Stomach (tissue), 9 donors: ENCODE results near the gene MYL7. TPM values are rescaled to one million over a fixed set of nuclear protein-coding genes. Genes with fewer than 3 reads are reported as not detected.
A peak's percentile ranks its signal among the peaks of the same experiment; 100 is the strongest.

Experiments used
- DNase-seq, 2 donors: peaks; one replicate each; pipeline versions ENCODE4 v3.0.0 to v3.0.0-alpha.2; 2013 to 2019
- H3K27ac ChIP-seq, 5 donors: fragments of 200-600 bp in 4 of 5; sonication (generic) in 4 of 5; one replicate each; pipeline ENCODE4 v1.5.1; 2013 to 2019; ENCODE audit warnings: mild to moderate bottlenecking in 1 of 5, moderate library complexity in 1 of 5
- H3K27me3 ChIP-seq, 3 donors: fragments of 200-600 bp; sonication (generic); one replicate each; pipeline ENCODE4 v1.5.1; 2017 to 2019; ENCODE audit warnings: mixed run types in 1 of 3
- H3K36me3 ChIP-seq, 4 donors: fragments of 200-600 bp; sonication (generic); 1 replicate in 3 of 4; 2 replicates in 1 of 4; pipeline ENCODE4 v1.5.1; 2016 to 2019
- H3K4me1 ChIP-seq, 4 donors: fragments of 200-600 bp; sonication (generic); one replicate each; pipeline ENCODE4 v1.5.1; 2016 to 2019
- H3K4me3 ChIP-seq, 4 donors: fragments of 200-600 bp; sonication (generic) in 3 of 4; one replicate each; pipeline ENCODE4 v1.5.1; 2016 to 2019; ENCODE audit warnings: mild to moderate bottlenecking in 1 of 4
- H3K9me3 ChIP-seq, 4 donors: fragments of 200-600 bp; sonication (generic); one replicate each; pipeline ENCODE4 v1.5.1; 2016 to 2019
- EP300 ChIP-seq: sonication (generic); formaldehyde crosslinking; IDR thresholded peaks from one replicate; pipeline ENCODE4 v1.6.1; 2017; ENCODE audit warnings: antibody characterized with exemption
- POLR2A ChIP-seq, 4 donors: fragments of 450-650 bp; IDR thresholded peaks; one replicate each; pipeline ENCODE4 v1.6.1; 2016; ENCODE audit warnings: antibody characterized with exemption in 4 of 4, control low read depth in 2 of 4, mild to moderate bottlenecking in 1 of 4, moderate library complexity in 1 of 4
- POLR2AphosphoS5 ChIP-seq, 3 donors: sonication (generic); formaldehyde crosslinking; IDR thresholded peaks; one replicate each; pipeline ENCODE4 v1.6.1; 2016; ENCODE audit warnings: antibody characterized with exemption in 3 of 3
- whole genome bisulfite sequencing, 5 donors: extraction: QIAGEN DNeasy Blood & Tissue Kit in 3 of 5; methylation state at CpG; one replicate each; pipeline versions ENCODE4 v1.1.5 to v1.1.7; 2013 to 2018; 5-methylcytosine and 5-hydroxymethylcytosine counted together
- intact Hi-C: fragments of 100-400 bp; cut with DNase I; formaldehyde crosslinking; loops from one replicate; pipeline ENCODE4 v1.15.1; 2023; ENCODE audit warnings: low total_unique reads
- polyA plus RNA-seq, 3 donors: library from polyadenylated mRNA; stranded (reverse); fragments of 200-250 nt; gene quantifications; one replicate each; pipeline ENCODE4 v1.2.3, GENCODE V29; 2013
- total RNA-seq, 5 donors: library from RNA; depleted of rRNA; stranded (reverse); fragments of >200 nt; gene quantifications; one replicate each; pipeline versions ENCODE4 v1.1.0 to v1.2.3, GENCODE V29; 2014 to 2016
- TF ChIP-seq, protein P1 (sequence below), 7 experiments: fragments of 450-650 bp in 4 of 7; fragments of 200-600 bp in 3 of 7; sonication (generic) in 3 of 7; IDR thresholded peaks; one replicate each; pipeline ENCODE4 v1.5.1; 2016 to 2019; ENCODE audit warnings: antibody characterized with exemption in 7 of 7, control low read depth in 2 of 7, mild to moderate bottlenecking in 1 of 7
- donor health status: healthy with polysubstance abuse.
- donor health status: Bipolar disorder and iron deficiency.
- donor health status: healthy.

The MYL7 gene
- total and polyA plus RNA-seq, 8 donors, result 2.2 TPM; not detected in 7

GRCh38 chr7:44133295-44133694, 7.8 kb downstream of the MYL7 start:
- no peak overlapping the region for H3K4me3 ChIP-seq
- 72 to 84% (median 81%) methylated on average over 3 of the region's 3 CpGs for WGBS, 5 donors
- H3K36me3 ChIP-seq, result no peaks in the 10 kb centered on the region
- H3K4me1 ChIP-seq, result no peaks in the 10 kb centered on the region
- no peak for DNase-seq
- TF ChIP-seq, protein P1, sequence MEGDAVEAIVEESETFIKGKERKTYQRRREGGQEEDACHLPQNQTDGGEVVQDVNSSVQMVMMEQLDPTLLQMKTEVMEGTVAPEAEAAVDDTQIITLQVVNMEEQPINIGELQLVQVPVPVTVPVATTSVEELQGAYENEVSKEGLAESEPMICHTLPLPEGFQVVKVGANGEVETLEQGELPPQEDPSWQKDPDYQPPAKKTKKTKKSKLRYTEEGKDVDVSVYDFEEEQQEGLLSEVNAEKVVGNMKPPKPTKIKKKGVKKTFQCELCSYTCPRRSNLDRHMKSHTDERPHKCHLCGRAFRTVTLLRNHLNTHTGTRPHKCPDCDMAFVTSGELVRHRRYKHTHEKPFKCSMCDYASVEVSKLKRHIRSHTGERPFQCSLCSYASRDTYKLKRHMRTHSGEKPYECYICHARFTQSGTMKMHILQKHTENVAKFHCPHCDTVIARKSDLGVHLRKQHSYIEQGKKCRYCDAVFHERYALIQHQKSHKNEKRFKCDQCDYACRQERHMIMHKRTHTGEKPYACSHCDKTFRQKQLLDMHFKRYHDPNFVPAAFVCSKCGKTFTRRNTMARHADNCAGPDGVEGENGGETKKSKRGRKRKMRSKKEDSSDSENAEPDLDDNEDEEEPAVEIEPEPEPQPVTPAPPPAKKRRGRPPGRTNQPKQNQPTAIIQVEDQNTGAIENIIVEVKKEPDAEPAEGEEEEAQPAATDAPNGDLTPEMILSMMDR (IDR thresholded peaks at IDR 0.05), result no peak
- TF ChIP-seq POLR2AphosphoS5 (IDR thresholded peaks at IDR 0.05), result no peak
- no peak for TF ChIP-seq POLR2A (IDR thresholded peaks at IDR 0.05)
- no peak for TF ChIP-seq EP300
- H3K9me3 ChIP-seq, result no peaks in the 10 kb centered on the region
- no peaks in the 10 kb centered on the region for H3K27me3 ChIP-seq
- intact Hi-C loops, result no loop called here
- H3K27ac ChIP-seq, result no peak overlapping the region

- no peak overlapping the region for H3K4me3 ChIP-seq
- DNase-seq, result no peak
- TF ChIP-seq EP300 (no peak), POLR2A (IDR thresholded peaks at IDR 0.05) (no peak), POLR2AphosphoS5 (IDR thresholded peaks at IDR 0.05) (no peak)
- TF ChIP-seq, protein P1 (IDR thresholded peaks at IDR 0.05), result no peak
- no peaks in the 10 kb centered on the region for H3K36me3 ChIP-seq
- WGBS, 5 donors, result 71 to 100% (median 81%) methylated on average over 2 of the region's 2 CpGs
- no peaks in the 10 kb centered on the region for H3K27me3 ChIP-seq
- intact Hi-C loops, result no loop called here
- H3K9me3 ChIP-seq, result no peaks in the 10 kb centered on the region
- H3K4me1 ChIP-seq, result no peaks in the 10 kb centered on the region
- no peak overlapping the region for H3K27ac ChIP-seq
Observed at GRCh38 chr7:44132039-44132438, 9.1 kb downstream of the MYL7 start.

DNA sequence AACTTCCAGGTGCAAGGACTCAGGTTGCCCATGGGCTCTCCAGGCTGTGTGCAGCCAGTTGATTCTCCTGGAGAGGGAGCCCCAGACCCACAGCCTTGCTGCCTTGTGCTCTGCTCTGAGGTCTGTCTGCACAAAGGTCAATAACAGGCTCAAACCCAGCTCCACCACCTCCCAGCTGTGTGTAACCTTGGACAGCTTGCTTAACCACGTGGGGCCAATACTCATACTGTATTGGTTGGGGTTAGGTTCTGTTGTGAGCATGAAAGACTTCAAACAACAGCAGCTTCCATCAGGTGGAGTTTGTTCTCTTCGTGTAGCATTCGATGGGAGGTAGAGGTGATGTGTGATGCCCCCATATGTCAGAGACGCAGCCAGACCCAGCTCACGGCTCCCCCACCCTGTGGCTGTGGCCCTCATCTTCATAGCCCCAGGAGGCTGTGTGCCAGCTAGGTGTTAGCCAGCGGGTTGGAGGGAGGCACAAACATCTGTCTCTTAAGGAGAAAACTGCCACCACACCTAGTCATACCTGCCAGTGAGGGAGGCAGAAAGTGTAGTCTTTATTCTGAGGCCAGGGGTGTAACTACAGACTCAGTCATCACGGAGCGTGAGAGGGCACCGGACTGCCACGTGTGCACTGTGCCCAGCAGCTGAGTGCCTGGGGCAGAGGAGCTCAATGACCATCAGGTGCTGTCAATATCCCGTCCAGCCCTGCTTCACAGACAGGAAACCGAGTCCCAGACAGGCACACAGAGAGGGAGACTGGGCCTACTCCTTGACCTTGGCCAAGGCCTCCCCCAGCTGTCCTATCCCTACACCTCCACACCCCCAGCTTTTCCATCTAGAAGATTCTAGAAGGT, 9.7 kb downstream of the MYL7 start:
- H3K27me3 ChIP-seq, result no peaks in the 10 kb centered on the region
- H3K4me1 ChIP-seq, result no peaks in the 10 kb centered on the region
- H3K27ac ChIP-seq, result no peak overlapping the region
- no peaks in the 10 kb centered on the region for H3K9me3 ChIP-seq
- H3K36me3 ChIP-seq, result no peaks in the 10 kb centered on the region
- peak in 1 of 2 donors; percentile 64 for DNase-seq
- intact Hi-C loops, result no loop called here
- WGBS, 5 donors, result 68 to 77% (median 77%) methylated on average over 12 of the region's 12 CpGs
- no peak for TF ChIP-seq POLR2AphosphoS5 (IDR thresholded peaks at IDR 0.05)
- TF ChIP-seq POLR2A (IDR thresholded peaks at IDR 0.05), result no peak
- no peak for TF ChIP-seq EP300
- TF ChIP-seq, protein P1 (IDR thresholded peaks at IDR 0.05), result no peak
- H3K4me3 ChIP-seq, result no peak overlapping the region

GRCh38 chr7:44128721-44129582, 12.2 kb downstream of the MYL7 start:
- intact Hi-C loops, result loop anchor here (10.0 kb wide), 1 partner anchor 54 kb away; no protein-coding TSS in a partner anchor
- no peak for DNase-seq
- Histone ChIP-seq H3K4me1 (peaks cover 0 to 6% (median 5%) of the 10 kb centered on the region in 4 donors), H3K9me3 (no peaks in the 10 kb centered on the region), H3K36me3 (no peaks in the 10 kb centered on the region), H3K27me3 (no peaks in the 10 kb centered on the region), H3K4me3 (no peak overlapping the region), H3K27ac (no peak overlapping the region)
- 57 to 81% (median 75%) methylated on average over 3 to 6 of the region's 6 CpGs for WGBS, 5 donors
- no peak for TF ChIP-seq EP300
- TF ChIP-seq, protein P1 (IDR thresholded peaks at IDR 0.05), result no peak
- TF ChIP-seq POLR2AphosphoS5 (IDR thresholded peaks at IDR 0.05), result no peak
- no peak for TF ChIP-seq POLR2A (IDR thresholded peaks at IDR 0.05)
